Cardiac septum (tissue), 1 donor: ENCODE measurements around the gene RADIL. TPM values are rescaled to one million over a fixed set of nuclear protein-coding genes. Genes with fewer than 3 reads are reported as not detected.
"Not testable (repeated sequence)": the region's sequence is repeated elsewhere in the genome, so short reads cannot be mapped to it uniquely, and the experiment has no call there.

Experiments used
- DNase-seq: peaks from one replicate; pipeline ENCODE4 v3.0.0-alpha.2; 2020; ENCODE audit warnings: low spot score
- intact Hi-C: fragments of 100-400 bp; cut with DNase I; formaldehyde crosslinking; loops from one replicate; pipeline ENCODE4 v1.14.0; 2022
- total RNA-seq: library from RNA; stranded (reverse); fragmentation: NEBNext Ultra II Directional; extraction: Animal tissue kit (Norgen Biotek cat#: 25700); gene quantifications from one replicate; pipeline ENCODE4 v1.2.1, GENCODE V29; 2021
- donor health status: DM: no; HTN: no; CAD: no.

Gene RADIL
- total RNA-seq, 1 donor from 2014 or later = 2.5 TPM

- intact Hi-C loops = loop anchor here (2.0 kb wide), 2 partner anchors 83 to 285 kb away; partner anchors contain the start of gene RADIL
- DNase-seq = no peak
Observed at GRCh38 chr7:4799508-4800268, 83.8 kb downstream of the RADIL start.

DNA sequence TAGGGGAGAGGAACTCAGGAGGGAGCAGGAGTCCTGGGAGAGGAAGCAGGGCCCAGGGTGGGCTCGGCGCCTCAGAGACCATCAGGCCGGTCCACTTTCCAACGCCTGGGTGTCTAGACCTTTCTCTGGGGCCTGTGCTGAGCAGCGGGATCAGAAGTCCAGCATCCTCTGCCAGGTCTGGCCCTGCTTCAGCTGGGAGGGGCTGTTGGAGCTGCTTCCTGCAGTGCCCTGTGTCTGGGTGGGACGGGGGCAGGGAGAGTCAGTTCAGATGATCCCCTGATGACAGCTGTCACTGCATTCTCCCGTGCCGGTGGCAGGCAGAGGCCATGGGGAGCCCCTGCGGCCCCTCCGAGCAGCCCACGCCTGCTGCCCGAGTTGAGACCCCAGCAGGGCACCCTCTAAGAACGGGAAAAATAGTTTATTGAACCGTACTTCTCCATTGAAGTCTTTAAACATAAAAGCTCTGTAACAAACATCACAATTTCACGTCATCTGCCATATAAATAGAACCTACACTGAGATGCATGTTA, 84.7 kb downstream of the RADIL start:
- intact Hi-C loops = loop anchor here (2.0 kb wide), 2 partner anchors 84 to 286 kb away; partner anchors contain the start of gene RADIL
- no peak for DNase-seq

GRCh38 chr7:4797858-4798705, 85.4 kb downstream of the RADIL start:
- intact Hi-C loops = loop anchor here (2.0 kb wide), 2 partner anchors 85 to 287 kb away; partner anchors contain the start of gene RADIL
- DNase-seq = no peak

GRCh38 chr7:4796453-4796852, 87.1 kb downstream of the RADIL start:
- no peak for DNase-seq
- intact Hi-C loops = no loop called here

GRCh38 chr7:4794591-4795350, 88.7 kb downstream of the RADIL start:
- no peak for DNase-seq
- intact Hi-C loops = no loop called here

- intact Hi-C loops = not testable (repeated sequence)
Observed at GRCh38 chr7:4794171-4794570, 89.3 kb downstream of the RADIL start.

GRCh38 chr7:4793385-4793993, 90.0 kb downstream of the RADIL start:
- intact Hi-C loops, DNase-seq: not testable (repeated sequence)

More at GRCh38 chr7:4794171-4794570, 89.3 kb downstream of the RADIL start:
- not testable (repeated sequence) for DNase-seq

GRCh38 chr7:4792537-4793126, 90.9 kb downstream of the RADIL start:
- DNase-seq = no peak
- intact Hi-C loops = no loop called here

GRCh38 chr7:4791738-4792536, 91.6 kb downstream of the RADIL start:
- intact Hi-C loops = no loop called here
- DNase-seq = peak; percentile 90

DNA sequence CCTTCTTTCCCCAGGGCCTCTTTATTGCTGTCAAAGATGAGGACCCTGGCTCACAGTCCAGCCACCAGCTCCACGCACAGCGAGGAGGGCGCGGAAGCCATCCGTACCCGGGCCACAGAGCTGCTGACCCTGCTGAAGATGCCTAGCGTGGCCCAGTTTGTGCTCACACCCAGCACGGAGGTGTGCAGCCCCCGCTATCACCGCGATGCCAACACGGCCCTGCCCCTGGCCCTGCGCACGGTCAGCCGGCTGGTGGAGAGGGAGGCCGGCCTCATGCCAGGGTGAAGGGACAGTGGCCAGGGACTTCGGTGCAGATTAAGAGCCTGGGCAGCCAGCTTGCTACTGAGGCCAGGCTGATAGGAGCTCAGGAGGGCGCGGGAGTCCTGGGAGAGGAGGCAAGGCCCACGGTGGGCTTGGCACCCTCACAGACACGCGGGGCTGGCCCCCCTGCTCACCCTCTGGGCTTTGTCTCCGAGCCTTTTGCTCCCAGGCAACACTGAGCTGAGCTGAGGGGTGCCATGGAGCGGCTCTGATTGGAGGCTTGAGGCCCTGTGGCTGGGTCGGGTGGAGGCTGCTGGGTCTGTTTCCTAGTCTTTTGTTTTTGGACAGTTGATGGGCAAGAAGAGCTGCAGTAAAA, 92.3 kb downstream of the RADIL start:
- intact Hi-C loops = no loop called here
- no peak for DNase-seq

DNA sequence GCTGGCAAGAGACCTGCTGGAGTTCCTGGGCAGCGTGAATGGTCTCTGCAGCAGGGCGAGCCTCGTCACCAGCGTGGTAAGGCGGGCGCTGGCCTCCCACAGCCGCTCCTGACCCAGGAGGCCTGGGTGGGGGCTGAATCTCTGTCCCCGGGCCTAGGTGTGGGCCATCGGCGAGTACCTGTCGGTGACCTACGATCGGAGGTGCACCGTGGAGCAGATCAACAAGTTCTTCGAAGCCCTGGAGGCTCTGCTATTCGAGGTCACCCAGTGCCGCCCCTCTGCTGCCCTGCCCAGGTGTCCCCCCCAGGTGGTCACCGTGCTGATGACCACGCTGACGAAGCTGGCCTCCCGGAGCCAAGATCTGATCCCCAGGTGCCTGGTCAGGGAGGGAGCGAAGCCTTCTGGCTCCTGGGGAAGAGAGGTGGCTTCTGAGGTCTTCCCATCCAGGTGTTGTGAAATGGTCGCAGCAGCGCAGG, 93.0 kb downstream of the RADIL start:
- intact Hi-C loops = no loop called here
- no peak for DNase-seq

GRCh38 chr7:4790078-4790465, 93.4 kb downstream of the RADIL start:
- intact Hi-C loops = no loop called here
- no peak for DNase-seq

DNA sequence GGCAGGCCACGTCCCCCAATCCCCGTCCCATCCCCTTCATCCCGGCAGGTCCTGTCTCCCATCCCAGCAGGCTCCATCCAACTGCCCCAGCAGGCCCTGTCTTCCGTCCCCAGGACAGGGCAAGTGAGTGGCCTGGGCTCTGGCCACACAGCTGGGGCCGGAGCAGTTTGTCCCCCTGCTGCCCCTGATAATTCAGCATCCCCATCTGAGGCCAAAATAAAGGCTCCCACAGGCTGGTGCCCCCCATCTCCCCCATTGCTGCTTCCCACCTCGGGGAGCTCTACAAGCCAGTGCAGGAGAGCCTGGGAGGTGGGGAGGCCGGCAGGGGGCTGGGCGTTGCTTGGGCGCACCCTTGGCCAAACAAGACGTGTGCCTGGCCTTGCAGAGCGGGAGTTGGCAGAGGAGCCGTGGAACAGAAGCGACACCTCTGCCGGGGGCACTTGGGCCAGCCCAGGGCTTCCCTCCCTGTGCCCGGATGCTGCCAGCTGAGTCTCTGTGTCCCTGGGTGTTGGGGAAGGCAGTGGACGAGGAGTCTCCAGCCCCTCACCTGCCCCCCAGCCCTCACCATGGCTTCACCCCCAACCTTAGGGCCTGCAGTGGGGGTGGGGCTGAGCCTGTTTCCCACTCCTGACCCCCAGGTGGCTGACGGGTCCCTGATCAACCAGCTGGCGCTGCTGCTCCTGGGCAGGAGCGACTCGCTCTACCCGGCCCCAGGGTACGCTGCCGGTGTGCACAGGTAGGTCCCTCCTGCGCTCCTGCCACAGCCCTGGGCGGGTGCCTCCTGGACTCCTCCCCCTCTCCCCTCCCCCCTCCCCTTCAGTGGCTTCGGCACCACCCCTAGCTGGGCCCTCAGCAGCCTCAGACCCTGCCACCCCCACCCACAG, 94.1 kb downstream of the RADIL start:
- DNase-seq = no peak
- intact Hi-C loops = no loop called here

DNA sequence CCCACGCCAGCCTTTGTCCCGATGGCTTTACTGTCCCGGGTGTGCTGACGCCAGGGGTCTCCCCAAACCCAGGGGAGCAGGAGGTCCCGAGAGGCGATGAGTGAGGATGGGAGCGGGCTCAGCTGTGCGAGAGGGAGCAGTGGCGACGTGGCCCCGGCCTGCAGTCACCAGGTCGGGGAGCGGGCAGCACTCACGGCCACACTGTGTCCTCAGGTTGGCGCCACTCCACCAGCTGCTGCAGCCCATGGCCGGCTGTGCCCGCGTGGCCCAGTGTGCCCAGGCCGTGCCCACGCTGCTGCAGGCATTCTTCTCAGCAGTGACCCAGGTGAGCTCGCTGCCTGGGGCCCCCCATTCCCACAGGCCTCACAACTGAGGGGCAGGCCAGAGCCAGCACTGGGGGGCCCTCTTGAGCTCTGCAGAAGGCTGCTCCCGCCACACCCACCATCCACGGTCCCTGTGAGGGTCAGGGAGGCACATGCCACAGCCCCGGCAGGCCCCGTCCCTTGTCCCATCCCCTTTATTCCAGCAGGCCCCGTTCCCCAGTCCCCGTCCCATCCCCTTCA, 94.8 kb downstream of the RADIL start:
- no peak for DNase-seq
- intact Hi-C loops = no loop called here

GRCh38 chr7:4787947-4788626, 95.4 kb downstream of the RADIL start:
- DNase-seq = no peak

GRCh38 chr7:4787541-4787940, 96.0 kb downstream of the RADIL start:
- intact Hi-C loops = no loop called here
- DNase-seq = no peak

More at GRCh38 chr7:4787947-4788626, 95.4 kb downstream of the RADIL start:
- intact Hi-C loops = no loop called here
